Activated CD4-positive, alpha-beta memory T cell treated with anti-CD3 and anti-CD28 coated beads, Interleukin-2, amount 10 ng/mL, durations not matched to agents 7 days and 5 days (primary cell): ENCODE data around the gene ANAPC5. TPM values are rescaled to one million over a fixed set of nuclear protein-coding genes. Genes with fewer than 3 reads are reported as not detected.
A peak's percentile ranks its signal among the peaks of the same experiment; 100 is the strongest.
"Not testable (repeated sequence)": the region's sequence is repeated elsewhere in the genome, so short reads cannot be mapped to it uniquely, and the experiment has no call there.

Experiments
- CTCF ChIA-PET: fragments of 350-600 bp; sonication (Branson Sonifier 250); formaldehyde crosslinking; loops from one replicate; lab custom pipeline; 2021; ENCODE audit warnings: antibody characterized with exemption, inconsistent platforms; lab: Charles Lee
- POLR2A ChIA-PET: fragments of 350-600 bp; sonication (Branson Sonifier 250); formaldehyde crosslinking; loops from one replicate; lab custom pipeline; 2021; ENCODE audit warnings: antibody characterized with exemption; lab: Charles Lee
- DNase-seq: peaks from one replicate; pipeline ENCODE4 v3.0.0-alpha.2; 2020
- H3K27ac Mint-ChIP-seq: one replicate; pipeline ENCODE4 v1.8.0; 2021; ENCODE audit warnings: mild to moderate bottlenecking, mixed read lengths
- H3K27me3 Mint-ChIP-seq: one replicate; pipeline ENCODE4 v1.8.0; 2021; ENCODE audit warnings: mixed read lengths
- H3K36me3 Mint-ChIP-seq: one replicate; pipeline ENCODE4 v1.8.0; 2021; ENCODE audit warnings: low read depth, mixed read lengths
- H3K4me1 Mint-ChIP-seq: one replicate; pipeline ENCODE4 v1.8.0; 2021; ENCODE audit warnings: mixed read lengths
- H3K4me3 Mint-ChIP-seq: one replicate; pipeline ENCODE4 v1.8.0; 2021; ENCODE audit warnings: mild to moderate bottlenecking, mixed read lengths
- H3K9me3 Mint-ChIP-seq: one replicate; pipeline ENCODE4 v1.8.0; 2021; ENCODE audit warnings: mixed read lengths
- total RNA-seq, 2 experiments: library from RNA; stranded (reverse); gene quantifications; one replicate each; pipeline ENCODE4 v1.2.3, GENCODE V29; 2021

The ANAPC5 gene
- total RNA-seq, 2 experiments from 2014 or later = 125 to 131 TPM

DNA sequence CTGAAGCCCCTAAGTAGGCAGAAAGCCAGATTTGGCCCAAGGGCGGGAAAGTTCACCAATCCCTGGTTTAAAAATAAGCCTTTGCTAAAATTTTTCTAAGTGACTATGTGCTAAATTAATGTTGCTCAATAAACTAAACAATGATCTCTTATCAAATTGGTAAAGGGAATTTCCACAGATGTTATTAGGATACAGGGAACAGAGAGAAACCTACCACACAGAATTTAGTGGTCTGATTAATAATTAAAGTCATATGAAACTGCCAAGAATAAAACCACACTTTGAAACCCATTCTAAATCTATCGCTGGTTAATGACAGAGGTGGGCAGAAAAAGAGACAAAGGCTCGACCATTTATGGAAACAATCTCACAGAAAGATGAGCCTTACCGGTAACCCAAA lies 22.0 kb downstream of the ANAPC5 start:
- H3K4me3 Mint-ChIP-seq = no peak overlapping the region
- no peak overlapping the region for H3K27ac Mint-ChIP-seq

GRCh38 chr12:121328620-121329019 lies 23.6 kb downstream of the ANAPC5 start:
- CTCF ChIA-PET = interaction anchor here (0.6 to 0.7 kb wide), 2 partner anchors 12 to 115 kb away, joined by 3 read pairs; no protein-coding TSS in a partner anchor
- Mint-ChIP-seq H3K27ac (no peak overlapping the region), H3K4me1 (no peaks in the 10 kb centered on the region), H3K36me3 (peaks cover 81% of the 10 kb centered on the region), H3K4me3 (no peak overlapping the region), H3K27me3 (no peaks in the 10 kb centered on the region), H3K9me3 (no peaks in the 10 kb centered on the region)
- POLR2A ChIA-PET = interaction anchor here (0.6 to 1.2 kb wide), 3 partner anchors 17 to 109 kb away, joined by 3 to 4 read pairs (median 3); no protein-coding TSS in a partner anchor
- no peak for DNase-seq

More for the DNA sequence above, 22.0 kb downstream of the ANAPC5 start:
- ChIA-PET CTCF (no interaction called here), POLR2A (interaction anchor here (0.9 kb wide), 1 partner anchor 22 kb away, joined by 3 read pairs; no protein-coding TSS in a partner anchor)
- no peaks in the 10 kb centered on the region for H3K9me3 Mint-ChIP-seq
- H3K4me1 Mint-ChIP-seq = peaks cover 3% of the 10 kb centered on the region
- DNase-seq = no peak
- H3K27me3 Mint-ChIP-seq = no peaks in the 10 kb centered on the region
- H3K36me3 Mint-ChIP-seq = peaks cover 80% of the 10 kb centered on the region

DNA sequence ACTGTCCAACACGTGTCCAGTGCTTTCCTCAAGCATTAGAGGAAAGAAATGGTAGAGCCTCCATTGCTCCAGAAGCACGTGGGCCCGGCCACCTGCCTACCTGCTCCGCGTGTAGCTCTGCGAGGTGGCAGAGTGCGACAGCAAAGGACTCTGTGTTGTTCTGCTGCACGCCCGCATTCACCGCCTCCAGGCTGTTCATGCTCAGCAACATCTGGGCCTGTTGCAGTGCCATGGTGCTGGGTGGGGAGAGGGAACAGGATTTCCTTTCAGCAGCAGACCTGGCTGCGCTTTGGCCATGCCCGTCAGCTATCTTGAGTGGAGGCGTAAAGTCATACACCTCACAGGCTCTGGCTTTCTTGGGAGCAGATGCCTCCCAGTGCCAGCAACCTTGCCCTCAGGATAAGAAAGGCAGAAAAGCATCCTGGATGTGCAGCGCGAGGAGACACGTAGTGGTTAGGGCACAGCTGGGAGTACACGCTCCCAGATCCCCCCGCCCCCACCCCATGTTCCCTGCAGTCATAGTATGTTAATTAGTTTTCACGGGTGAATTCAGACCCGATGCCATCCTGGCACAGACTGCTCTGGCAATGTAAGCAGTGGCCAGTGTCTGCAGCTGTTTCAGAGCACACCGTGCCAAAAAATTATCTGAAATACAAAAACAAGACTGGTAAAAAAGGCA lies 25.1 kb downstream of the ANAPC5 start:
- no peak for DNase-seq
- H3K4me1 Mint-ChIP-seq = no peaks in the 10 kb centered on the region
- ChIA-PET POLR2A (interaction anchor here (0.8 kb wide), 1 partner anchor 48 kb away, joined by 3 read pairs; no protein-coding TSS in a partner anchor), CTCF (interaction anchor here (3.4 kb wide), 1 partner anchor 7 kb away, joined by 18 read pairs; no protein-coding TSS in a partner anchor)
- no peaks in the 10 kb centered on the region for H3K27me3 Mint-ChIP-seq
- H3K4me3 Mint-ChIP-seq = no peak overlapping the region
- peaks cover 81% of the 10 kb centered on the region for H3K36me3 Mint-ChIP-seq
- H3K27ac Mint-ChIP-seq = no peak overlapping the region
- H3K9me3 Mint-ChIP-seq = no peaks in the 10 kb centered on the region

GRCh38 chr12:121325922-121326396 lies 26.3 kb downstream of the ANAPC5 start:
- Mint-ChIP-seq H3K4me3 (no peak overlapping the region), H3K36me3 (peaks cover 80% of the 10 kb centered on the region), H3K27ac (peak overlapping the region; percentile 12), H3K4me1 (no peaks in the 10 kb centered on the region), H3K9me3 (no peaks in the 10 kb centered on the region), H3K27me3 (no peaks in the 10 kb centered on the region)
- no peak for DNase-seq
- CTCF ChIA-PET = interaction anchor here (3.4 kb wide), 1 partner anchor 9 kb away, joined by 18 read pairs; no protein-coding TSS in a partner anchor
- POLR2A ChIA-PET = no interaction called here

DNA sequence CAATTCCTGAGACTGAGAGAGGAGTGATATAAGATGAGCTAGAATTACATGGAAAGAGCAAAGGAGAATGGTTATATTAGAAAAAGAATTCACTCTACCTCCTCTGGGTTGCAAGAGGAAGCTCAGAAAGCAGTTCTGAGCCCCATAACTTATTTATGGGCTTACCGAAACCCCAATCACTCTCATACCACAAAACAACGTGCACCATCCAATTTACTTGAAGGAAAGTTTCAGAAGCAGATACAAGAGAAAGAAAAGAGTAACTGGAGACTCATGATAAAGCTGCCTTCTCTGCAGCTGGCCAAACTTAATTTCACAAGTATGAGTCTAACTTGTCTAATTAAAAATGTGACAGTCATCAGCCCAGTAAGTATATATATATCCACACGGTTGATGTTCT lies 28.3 kb downstream of the ANAPC5 start:
- no peaks in the 10 kb centered on the region for H3K4me1 Mint-ChIP-seq
- no peaks in the 10 kb centered on the region for H3K9me3 Mint-ChIP-seq
- DNase-seq = no peak
- ChIA-PET POLR2A (interaction anchor here (0.5 kb wide), 1 partner anchor 16 kb away, joined by 3 read pairs; no protein-coding TSS in a partner anchor), CTCF (interaction anchor here (1.0 to 3.4 kb wide), 2 partner anchors 11 to 119 kb away, joined by 3 to 18 read pairs; no protein-coding TSS in a partner anchor)
- H3K4me3 Mint-ChIP-seq = no peak overlapping the region
- peaks cover 69% of the 10 kb centered on the region for H3K36me3 Mint-ChIP-seq
- H3K27ac Mint-ChIP-seq = no peak overlapping the region
- H3K27me3 Mint-ChIP-seq = no peaks in the 10 kb centered on the region

GRCh38 chr12:121318121-121318520 lies 34.1 kb downstream of the ANAPC5 start:
- ChIA-PET CTCF (no interaction called here), POLR2A (no interaction called here)
- peaks cover 62% of the 10 kb centered on the region for H3K36me3 Mint-ChIP-seq
- DNase-seq = no peak
- no peak overlapping the region for H3K27ac Mint-ChIP-seq
- H3K9me3 Mint-ChIP-seq = no peaks in the 10 kb centered on the region
- no peaks in the 10 kb centered on the region for H3K27me3 Mint-ChIP-seq
- no peak overlapping the region for H3K4me3 Mint-ChIP-seq
- peaks cover 23% of the 10 kb centered on the region for H3K4me1 Mint-ChIP-seq

GRCh38 chr12:121314431-121314830 lies 37.8 kb downstream of the ANAPC5 start:
- Mint-ChIP-seq H3K36me3 (peaks cover 73% of the 10 kb centered on the region), H3K4me1 (peaks cover 28% of the 10 kb centered on the region), H3K9me3 (no peaks in the 10 kb centered on the region), H3K27me3 (no peaks in the 10 kb centered on the region), H3K27ac (no peak overlapping the region), H3K4me3 (no peak overlapping the region)
- no peak for DNase-seq
- CTCF ChIA-PET = no interaction called here
- POLR2A ChIA-PET = no interaction called here

DNA sequence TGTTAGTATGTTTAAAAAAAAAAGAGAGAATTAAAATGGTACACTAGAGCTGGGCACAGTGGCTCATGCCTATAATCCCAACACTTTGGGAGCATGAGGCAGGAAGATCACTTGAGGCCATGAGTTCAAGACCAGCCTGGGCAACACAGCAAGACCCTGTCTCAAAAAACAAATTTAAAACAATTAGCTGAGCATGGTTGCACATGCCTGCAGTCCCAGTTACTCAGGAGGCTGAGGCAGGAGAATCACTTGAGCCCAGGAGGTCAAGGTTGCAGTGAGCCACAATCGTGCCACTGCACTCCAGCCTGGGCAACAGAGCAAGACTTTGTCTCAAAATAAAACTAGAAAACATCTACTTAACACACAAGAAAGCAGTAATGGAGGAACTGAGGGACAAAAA lies 42.0 kb downstream of the ANAPC5 start:
- H3K9me3 Mint-ChIP-seq, CTCF ChIA-PET, H3K4me3 Mint-ChIP-seq: not testable (repeated sequence)

DNA sequence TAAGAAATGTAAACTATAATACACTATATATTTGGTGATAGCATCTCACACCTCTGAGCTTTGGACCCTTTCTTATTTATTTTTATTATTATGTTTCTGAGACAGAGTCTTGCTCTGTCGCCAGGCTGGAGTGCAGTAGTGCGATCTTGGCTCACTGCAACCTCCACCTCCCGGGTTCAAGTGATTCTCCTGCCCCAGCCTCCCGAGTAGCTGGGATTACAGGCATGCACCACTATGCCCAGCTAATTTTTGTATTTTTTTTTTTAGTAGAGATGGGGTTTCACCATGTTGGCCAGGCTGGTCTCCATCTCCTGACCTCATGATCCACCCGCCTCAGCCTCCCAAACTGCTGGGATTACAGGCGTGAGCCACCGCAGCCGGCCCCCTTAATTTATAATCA lies 44.8 kb downstream of the ANAPC5 start:
- H3K4me1 Mint-ChIP-seq, H3K27ac Mint-ChIP-seq, POLR2A ChIA-PET: not testable (repeated sequence)

More for the DNA sequence above, 42.0 kb downstream of the ANAPC5 start:
- H3K27me3 Mint-ChIP-seq, DNase-seq, H3K27ac Mint-ChIP-seq: not testable (repeated sequence)
- Mint-ChIP-seq H3K4me1 (peaks cover 21% of the 10 kb centered on the region), H3K36me3 (peaks cover 54% of the 10 kb centered on the region)
- POLR2A ChIA-PET = interaction anchor here (1.1 kb wide), 1 partner anchor 15 kb away, joined by 4 read pairs; no protein-coding TSS in a partner anchor

DNA sequence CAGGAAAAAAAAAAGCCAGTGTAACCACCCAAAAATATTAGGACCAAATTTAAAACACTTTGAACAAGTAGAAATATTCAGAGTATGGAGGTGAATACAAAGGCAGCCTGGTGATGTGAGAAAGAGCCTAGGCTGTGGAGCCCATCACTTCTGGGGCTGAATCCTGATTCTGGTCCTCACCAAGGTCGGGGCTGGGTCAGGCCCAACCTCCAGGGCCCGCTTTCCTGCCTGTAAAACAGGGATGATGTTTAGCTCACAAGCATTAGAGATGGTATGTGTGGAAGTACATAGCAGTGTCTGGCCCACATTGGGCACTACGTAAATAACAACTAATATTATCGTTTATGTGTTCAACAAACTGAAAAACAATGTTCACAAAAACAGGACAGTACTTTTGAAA lies 47.9 kb downstream of the ANAPC5 start:
- no peak overlapping the region for H3K4me3 Mint-ChIP-seq
- H3K36me3 Mint-ChIP-seq = peaks cover 9% of the 10 kb centered on the region
- H3K27me3 Mint-ChIP-seq = peaks cover 1% of the 10 kb centered on the region
- no peak for DNase-seq
- peaks cover 6% of the 10 kb centered on the region for H3K4me1 Mint-ChIP-seq
- no peak overlapping the region for H3K27ac Mint-ChIP-seq
- ChIA-PET POLR2A (no interaction called here), CTCF (interaction anchor here (0.7 kb wide), 1 partner anchor 136 kb away, joined by 3 read pairs; no protein-coding TSS in a partner anchor)
- H3K9me3 Mint-ChIP-seq = no peaks in the 10 kb centered on the region

More for the DNA sequence above, 44.8 kb downstream of the ANAPC5 start:
- H3K36me3 Mint-ChIP-seq = peaks cover 34% of the 10 kb centered on the region
- H3K4me3 Mint-ChIP-seq, H3K9me3 Mint-ChIP-seq, DNase-seq, H3K27me3 Mint-ChIP-seq: not testable (repeated sequence)
- CTCF ChIA-PET = interaction anchor here (0.6 to 2.0 kb wide), 3 partner anchors 10 to 601 kb away, joined by 3 to 6 read pairs (median 4); no protein-coding TSS in a partner anchor

DNA sequence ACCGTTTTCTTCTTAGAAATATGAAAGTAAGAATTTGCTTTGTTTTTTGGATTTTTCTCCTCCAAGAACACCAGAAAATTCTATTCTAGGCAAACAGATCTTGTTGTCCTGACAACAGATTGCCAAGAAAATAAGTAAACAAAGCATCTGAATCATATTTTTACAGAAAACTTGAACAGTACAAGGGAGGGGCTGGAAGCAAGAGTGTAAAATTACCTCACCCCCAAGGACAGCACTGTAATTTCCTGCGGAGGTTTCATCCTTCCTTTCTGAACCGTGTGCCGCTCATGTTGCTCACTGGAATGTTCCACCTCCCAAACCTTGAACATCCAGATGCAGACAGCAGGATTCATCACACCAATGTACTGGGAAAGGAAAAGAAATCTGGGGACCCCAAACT lies 50.3 kb downstream of the ANAPC5 start:
- DNase-seq = no peak
- Mint-ChIP-seq H3K4me1 (peaks cover 17% of the 10 kb centered on the region), H3K9me3 (no peaks in the 10 kb centered on the region), H3K4me3 (no peak overlapping the region), H3K27ac (no peak overlapping the region), H3K27me3 (peaks cover 1% of the 10 kb centered on the region), H3K36me3 (no peaks in the 10 kb centered on the region)
- POLR2A ChIA-PET = no interaction called here
- CTCF ChIA-PET = interaction anchor here (0.7 kb wide), 1 partner anchor 1274 kb away, joined by 3 read pairs; no protein-coding TSS in a partner anchor

DNA sequence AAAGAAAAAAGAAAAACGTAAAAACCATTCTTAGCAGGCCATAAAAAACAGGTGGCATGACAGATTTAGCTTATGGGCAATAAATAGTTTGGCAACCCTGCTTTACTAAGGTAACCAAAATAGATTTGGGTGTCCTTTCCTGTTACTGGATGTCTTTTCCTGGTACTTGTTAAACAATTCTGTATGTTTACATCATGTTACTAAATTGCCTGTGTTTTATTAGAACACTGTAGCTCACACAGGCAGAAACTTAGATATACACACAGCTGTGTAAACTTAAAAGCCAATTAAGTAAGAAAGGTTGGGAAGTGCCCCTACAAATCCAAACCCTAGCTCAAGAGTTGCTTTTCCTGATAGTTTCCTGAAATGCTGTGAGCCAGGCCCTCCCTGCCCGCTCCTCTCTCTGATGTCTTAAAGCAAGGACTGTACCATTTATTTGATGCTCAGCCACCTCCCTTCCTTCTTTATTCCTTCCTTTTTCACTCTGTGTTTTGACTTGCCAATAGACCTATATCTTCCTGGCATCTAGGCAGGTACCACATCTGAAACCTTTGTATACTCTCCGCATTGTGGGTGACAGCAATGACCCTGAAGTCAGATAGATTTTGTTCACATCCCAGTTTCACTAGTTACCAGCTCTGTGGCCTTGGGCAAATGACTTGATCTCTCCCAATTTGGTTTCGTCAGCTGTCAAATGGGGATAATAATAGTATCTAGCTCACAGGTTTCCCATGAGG lies 52.0 kb downstream of the ANAPC5 start:
- DNase-seq = no peak
- Mint-ChIP-seq H3K27ac (no peak overlapping the region), H3K4me3 (no peak overlapping the region), H3K36me3 (no peaks in the 10 kb centered on the region), H3K4me1 (peaks cover 22% of the 10 kb centered on the region), H3K9me3 (no peaks in the 10 kb centered on the region), H3K27me3 (peaks cover 1% of the 10 kb centered on the region)
- POLR2A ChIA-PET = no interaction called here
- CTCF ChIA-PET = interaction anchor here (0.8 to 1.0 kb wide), 2 partner anchors 34 to 143 kb away, joined by 3 read pairs; no protein-coding TSS in a partner anchor
